Measurements from ENCODE around the gene PITPNC1. TPM values are rescaled to one million over a fixed set of nuclear protein-coding genes. Genes with fewer than 3 reads are reported as not detected.

The PITPNC1 gene
- total and polyA plus RNA-seq, 2 of the 13 experiments (the other 11 are each of a cell fraction or from before 2014, with no cell fraction given) = 4.1 to 5.7 TPM

DNA sequence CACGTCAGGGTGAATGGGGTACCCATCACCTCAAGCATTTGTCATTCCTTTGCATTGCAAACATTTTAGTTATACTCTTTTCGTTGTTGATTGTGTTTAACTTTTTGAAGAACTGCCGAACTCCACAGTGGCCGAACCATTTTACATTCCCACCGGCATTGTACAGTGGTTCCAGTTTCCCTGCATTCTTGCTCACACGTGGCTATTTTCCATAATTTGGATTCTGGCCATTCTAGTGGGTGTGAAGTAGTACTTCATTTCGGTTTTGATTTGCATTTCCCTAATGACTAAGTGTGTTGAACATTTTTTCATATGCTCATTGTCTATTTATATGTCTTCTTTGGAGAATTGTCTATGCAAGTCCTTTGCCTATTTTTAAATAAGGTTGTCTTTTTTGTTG lies 353.6 kb downstream of the PITPNC1 start (continued):
- TF ChIP-seq ZNF275 (CRISPR knock-in tag; IDR thresholded peaks at IDR 0.05; ENCODE audit: borderline replicate concordance) (no peak), PRPF4 (IDR thresholded peaks at IDR 0.05; ENCODE audit: low read depth, low read length, poor library complexity, severe bottlenecking) (no peak), THAP9 (CRISPR knock-in tag; IDR thresholded peaks at IDR 0.05; ENCODE audit: borderline replicate concordance) (no peak)

GRCh38 chr17:67733449-67733848 lies 356.4 kb downstream of the PITPNC1 start:
- CTCF ChIA-PET (ENCODE audit: low intra/inter-chr PET ratio, low total read pairs) = no interaction called here
- WGBS (ENCODE audit: low lambda C conversion rate) = 79% methylated on average over 2 of the region's 2 CpGs

More at GRCh38 chr17:67733449-67733848, 356.4 kb downstream of the PITPNC1 start:
- Histone ChIP-seq H4K20me1 (ENCODE audit: insufficient read depth, low read length) (no peaks in the 10 kb centered on the region), H3K9ac (ENCODE audit: insufficient read depth, low read depth, low read length) (no peak overlapping the region), H3K4me2 (ENCODE audit: low read depth, low read length) (no peak overlapping the region), H3K4me1 (ENCODE audit: insufficient read depth, low read length) (peaks cover 18% of the 10 kb centered on the region), H3K27me3 (ENCODE audit: control insufficient read depth in 1 of 2, insufficient read depth in 2 of 2, low read length in 2 of 2) (no peaks in the 10 kb centered on the region), H3K4me3 (replicated peaks in 1 of 3; ENCODE audit: insufficient read depth in 1 of 3, low read depth in 2 of 3, low read length in 3 of 3) (no peak overlapping the region), H3K79me2 (ENCODE audit: insufficient read depth, low read length) (peaks cover 15% of the 10 kb centered on the region), H3K36me3 (replicated peaks in 1 of 2; ENCODE audit: control insufficient read depth in 1 of 2, insufficient read depth in 2 of 2, low read length in 2 of 2) (peaks cover 20 to 80% of the 10 kb centered on the region in 2 experiments), H3K9me3 (ENCODE audit: low read length) (no peaks in the 10 kb centered on the region), H3K27ac (ENCODE audit: extremely low read length, insufficient read depth, low read length) (no peak overlapping the region), H2AFZ (ENCODE audit: low read length) (no peak overlapping the region)
- no TSS peak for BruUV-seq (replicated peaks)
- intact Hi-C loops (cut with micrococcal nuclease; ENCODE audit: unreplicated experiment) (no loop called here), in situ Hi-C loops (cut with HindIII; ENCODE audit: extremely low pct_ligation_motif_present, low pct_unique_long_range_greater_than_20kb) (no loop called here)
- POLR2A ChIA-PET = no interaction called here
- FAIRE-seq (no peak), ATAC-seq (no peak), DNase-seq (ENCODE audit: low spot score) (no peak)
- no peak for TF ChIP-seq ZFP62 (CRISPR knock-in tag; IDR thresholded peaks at IDR 0.05)
- no peak for TF ChIP-seq PHF21A (CRISPR knock-in tag; IDR thresholded peaks at IDR 0.05)
- TF ChIP-seq CBX5 (CRISPR knock-in tag; IDR thresholded peaks at IDR 0.05; ENCODE audit: borderline replicate concordance) = no peak
- TF ChIP-seq HNF4A (CRISPR knock-in tag; IDR thresholded peaks at IDR 0.05) = no peak
- TF ChIP-seq SRF (IDR thresholded peaks at IDR 0.05; ENCODE audit: low read depth, low read length) = no peak
- TF ChIP-seq HOXA5 (CRISPR knock-in tag; IDR thresholded peaks at IDR 0.05) = no peak
- TF ChIP-seq NFIC (IDR thresholded peaks at IDR 0.05; ENCODE audit: low read length) = no peak
- no peak for TF ChIP-seq HBP1 (CRISPR knock-in tag; IDR thresholded peaks at IDR 0.05; ENCODE audit: low read depth)
- no peak for TF ChIP-seq ZNF816 (CRISPR knock-in tag; IDR thresholded peaks at IDR 0.05; ENCODE audit: borderline replicate concordance)
- TF ChIP-seq ZNF292 (CRISPR knock-in tag; IDR thresholded peaks at IDR 0.05; ENCODE audit: borderline replicate concordance, low read depth) = no peak
- TF ChIP-seq SIX4 (CRISPR knock-in tag; IDR thresholded peaks at IDR 0.05) = no peak
- no peak for TF ChIP-seq FOXA3 (CRISPR knock-in tag; IDR thresholded peaks at IDR 0.05)
- no peak for TF ChIP-seq ZSCAN9 (CRISPR knock-in tag; IDR thresholded peaks at IDR 0.05; ENCODE audit: borderline replicate concordance)
- no peak for TF ChIP-seq GATAD2A (CRISPR knock-in tag; IDR thresholded peaks at IDR 0.05)
